Measurements from ENCODE around the gene SLC25A10. TPM values are rescaled to one million over a fixed set of nuclear protein-coding genes. Genes with fewer than 3 reads are reported as not detected.

SLC25A10 gene
- total RNA-seq = 13.2 and 39.5 TPM in 2 replicates

GRCh38 chr17:81711814-81712467 lies at the start of gene SLC25A10:
TSS of gene SLC25A10 (plus strand) at chr17:81712284. CDS start at chr17:81712427, 143 bp downstream.

GRCh38 chr17:81666342-81667191 lies 45.5 kb upstream of the SLC25A10 start, which contains the start of the genes CCDC137 and OXLD1:
TSS of gene CCDC137 (plus strand) at chr17:81666737. CDS start at chr17:81666767, 30 bp downstream.
TSS of gene OXLD1 (minus strand) at chr17:81666605. CDS start at chr17:81666577, 28 bp downstream.

GRCh38 chr17:81683584-81684441 lies 28.3 kb upstream of the SLC25A10 start, which contains the start of the genes ARL16 and HGS:
TSS of gene ARL16 (minus strand) at chr17:81683797. CDS start at chr17:81683753, 44 bp downstream.
TSS of gene HGS (plus strand) at chr17:81684011. CDS start at chr17:81684067, 56 bp downstream.

GRCh38 chr17:81702934-81703746 lies 8.9 kb upstream of the SLC25A10 start, which contains the start of gene MRPL12:
TSS of gene MRPL12 (plus strand) at chr17:81703367. CDS start at chr17:81703502, 135 bp downstream.

Other genes with a start within 250 kb of the SLC25A10 start
- gene ACTG1, start 199.5 kb upstream of the SLC25A10 start, total RNA-seq = 5,856 and 6,691 TPM in 2 replicates
- not detected in 2 replicates for gene FSCN2, start 183.9 kb upstream of the SLC25A10 start, total RNA-seq
- 30.0 and 30.6 TPM in 2 replicates for gene FAAP100, start 159.9 kb upstream of the SLC25A10 start, total RNA-seq
- gene NPLOC4, start 75.2 kb upstream of the SLC25A10 start, total RNA-seq = 44.7 and 53.7 TPM in 2 replicates
- gene TSPAN10, start 75.1 kb upstream of the SLC25A10 start, total RNA-seq = 0.49 TPM in 1 of 2 replicates, not detected in the other
- gene PDE6G, start 55.7 kb upstream of the SLC25A10 start, total RNA-seq = not detected in 2 replicates
- gene OXLD1, start 45.7 kb upstream of the SLC25A10 start, total RNA-seq = 30.6 and 34.2 TPM in 2 replicates
- 11.0 and 18.8 TPM in 2 replicates for gene CCDC137, start 45.5 kb upstream of the SLC25A10 start, total RNA-seq
- gene ARL16, start 28.5 kb upstream of the SLC25A10 start, total RNA-seq = 23.4 and 29.4 TPM in 2 replicates
- 85.4 and 99.3 TPM in 2 replicates for gene HGS, start 28.3 kb upstream of the SLC25A10 start, total RNA-seq
- 82.5 and 175 TPM in 2 replicates for gene MRPL12, start 8.9 kb upstream of the SLC25A10 start, total RNA-seq
- not detected in 2 replicates for gene GCGR, start 91.9 kb downstream of the SLC25A10 start, total RNA-seq
- gene MCRIP1, start 121.0 kb downstream of the SLC25A10 start, total RNA-seq = 54.0 and 72.8 TPM in 2 replicates
- not detected in 2 replicates for gene PPP1R27, start 122.8 kb downstream of the SLC25A10 start, total RNA-seq
- 1,696 and 1,977 TPM in 2 replicates for gene P4HB, start 148.3 kb downstream of the SLC25A10 start, total RNA-seq
- gene ARHGDIA, start 159.1 kb downstream of the SLC25A10 start, total RNA-seq = 274 and 312 TPM in 2 replicates
- gene ALYREF, start 179.3 kb downstream of the SLC25A10 start, total RNA-seq = 109 and 236 TPM in 2 replicates
- 256 and 274 TPM in 2 replicates for gene ANAPC11, start 179.4 kb downstream of the SLC25A10 start, total RNA-seq
- 3.4 and 3.6 TPM in 2 replicates for gene NPB, start 190.0 kb downstream of the SLC25A10 start, total RNA-seq
- 74.0 and 100 TPM in 2 replicates for gene PCYT2, start 199.1 kb downstream of the SLC25A10 start, total RNA-seq
- 14.7 and 22.4 TPM in 2 replicates for gene SIRT7, start 205.9 kb downstream of the SLC25A10 start, total RNA-seq
- gene MAFG, start 215.5 kb downstream of the SLC25A10 start, total RNA-seq = 10.7 and 15.5 TPM in 2 replicates
- gene PYCR1, start 225.0 kb downstream of the SLC25A10 start, total RNA-seq = 97.9 and 121 TPM in 2 replicates
- gene MYADML2, start 234.9 kb downstream of the SLC25A10 start, total RNA-seq = not detected in 2 replicates
- not detected in 2 replicates for gene NOTUM, start 248.9 kb downstream of the SLC25A10 start, total RNA-seq

Data from hair follicular keratinocyte (primary cell).